K562 (cell line): ENCODE results near the gene SHLD1.

Experiments
- CTCF ChIP-seq, 3 experiments: IDR thresholded peaks in 2 of 3; conservative IDR thresholded peaks in 1 of 3; 2 replicates each; pipeline ENCODE4 v1.5.1; 2011 to 2012; ENCODE audit warnings: low read length in 3 of 3, mild to moderate bottlenecking in 3 of 3, control low read depth in 2 of 3, improper control_type of control experiment in 1 of 3, inconsistent platforms in 1 of 3, low read depth in 1 of 3, mixed read lengths in 1 of 3, moderate library complexity in 1 of 3; ENCODE audit not compliant: insufficient read depth in 2 of 3
- E2F6 ChIP-seq, 2 experiments: IDR thresholded peaks; 2 replicates each; pipeline ENCODE4 v1.6.1; 2011; ENCODE audit warnings: borderline replicate concordance in 1 of 2, control low read depth in 1 of 2, low read depth in 1 of 2, low read length in 1 of 2, mild to moderate bottlenecking in 1 of 2, mixed read lengths in 1 of 2, moderate library complexity in 1 of 2; ENCODE audit not compliant: insufficient read depth in 1 of 2, insufficient read length in 1 of 2, poor library complexity in 1 of 2, severe bottlenecking in 1 of 2; ENCODE audit errors: extremely low read depth in 1 of 2
- FOXJ3 ChIP-seq: sonication (generic); formaldehyde crosslinking; IDR thresholded peaks from 2 replicates; pipeline ENCODE4 v1.4.0; 2020; ENCODE audit warnings: mild to moderate bottlenecking, missing genetic modification reagents
- MAX ChIP-seq: sonication (generic); formaldehyde crosslinking; IDR thresholded peaks from 2 replicates; pipeline ENCODE4 v1.9.0; 2022; ENCODE audit warnings: mild to moderate bottlenecking, missing genetic modification reagents
- MEF2D ChIP-seq: conservative IDR thresholded peaks from 2 replicates; pipeline ENCODE4 v1.6.1; 2016; ENCODE audit warnings: low read depth, missing genetic modification characterization, missing compliant biosample characterization
- POLR2A ChIP-seq: fragments of 450-650 bp; conservative IDR thresholded peaks from 2 replicates; pipeline ENCODE4 v1.6.1; 2016
- RNF2 ChIP-seq: sonication (generic); IDR thresholded peaks from 2 replicates; pipeline ENCODE4 v1.6.1; 2016
- SAFB2 ChIP-seq: fragments of 200-400 bp; formaldehyde crosslinking; IDR thresholded peaks from 2 replicates; pipeline ENCODE4 v1.6.1; 2018; ENCODE audit warnings: borderline replicate concordance, low read length, low read depth, moderate library complexity; ENCODE audit not compliant: severe bottlenecking
- TBP ChIP-seq: optimal IDR thresholded peaks from 2 replicates; pipeline ENCODE3; 2011; ENCODE audit warnings: low read depth, low read length, improper control_type of control experiment
- ZNF12 ChIP-seq: sonication (generic); formaldehyde crosslinking; IDR thresholded peaks from 2 replicates; pipeline ENCODE4 v1.4.0; 2020; ENCODE audit warnings: mild to moderate bottlenecking, missing genetic modification reagents
- TF ChIP-seq, protein P1 (sequence below): fragments of 450-650 bp; IDR thresholded peaks from 2 replicates; pipeline ENCODE4 v1.6.1; 2018; ENCODE audit not compliant: partially characterized antibody
- TF ChIP-seq, protein P2 (sequence below): fragments of 150-350 bp; IDR thresholded peaks from 2 replicates; pipeline ENCODE4 v1.6.1; 2014; ENCODE audit warnings: low read depth, mild to moderate bottlenecking, low read length, borderline replicate concordance

GRCh38 chr20:5735845-5736510, 14.2 kb upstream of the SHLD1 start:
- no peak for TF ChIP-seq POLR2A
- no peak for TF ChIP-seq E2F6 (IDR thresholded peaks at IDR 0.05; ENCODE audit: borderline replicate concordance in 1 of 2, extremely low read depth in 1 of 2, insufficient read depth in 1 of 2, insufficient read length in 1 of 2, low read depth in 1 of 2, low read length in 1 of 2, poor library complexity in 1 of 2, severe bottlenecking in 1 of 2)
- no peak for TF ChIP-seq MAX (CRISPR knock-in tag)
- TF ChIP-seq CTCF (IDR thresholded peaks at IDR 0.05 in 2 of 3, conservative IDR thresholded peaks at IDR 0.05 in 1 of 3; ENCODE audit: insufficient read depth in 2 of 3, low read depth in 1 of 3, low read length in 3 of 3): no peak
- TF ChIP-seq TBP: no peak
- no peak for TF ChIP-seq FOXJ3
- TF ChIP-seq ZNF12 (CRISPR knock-in tag): no peak
- TF ChIP-seq, protein P1, sequence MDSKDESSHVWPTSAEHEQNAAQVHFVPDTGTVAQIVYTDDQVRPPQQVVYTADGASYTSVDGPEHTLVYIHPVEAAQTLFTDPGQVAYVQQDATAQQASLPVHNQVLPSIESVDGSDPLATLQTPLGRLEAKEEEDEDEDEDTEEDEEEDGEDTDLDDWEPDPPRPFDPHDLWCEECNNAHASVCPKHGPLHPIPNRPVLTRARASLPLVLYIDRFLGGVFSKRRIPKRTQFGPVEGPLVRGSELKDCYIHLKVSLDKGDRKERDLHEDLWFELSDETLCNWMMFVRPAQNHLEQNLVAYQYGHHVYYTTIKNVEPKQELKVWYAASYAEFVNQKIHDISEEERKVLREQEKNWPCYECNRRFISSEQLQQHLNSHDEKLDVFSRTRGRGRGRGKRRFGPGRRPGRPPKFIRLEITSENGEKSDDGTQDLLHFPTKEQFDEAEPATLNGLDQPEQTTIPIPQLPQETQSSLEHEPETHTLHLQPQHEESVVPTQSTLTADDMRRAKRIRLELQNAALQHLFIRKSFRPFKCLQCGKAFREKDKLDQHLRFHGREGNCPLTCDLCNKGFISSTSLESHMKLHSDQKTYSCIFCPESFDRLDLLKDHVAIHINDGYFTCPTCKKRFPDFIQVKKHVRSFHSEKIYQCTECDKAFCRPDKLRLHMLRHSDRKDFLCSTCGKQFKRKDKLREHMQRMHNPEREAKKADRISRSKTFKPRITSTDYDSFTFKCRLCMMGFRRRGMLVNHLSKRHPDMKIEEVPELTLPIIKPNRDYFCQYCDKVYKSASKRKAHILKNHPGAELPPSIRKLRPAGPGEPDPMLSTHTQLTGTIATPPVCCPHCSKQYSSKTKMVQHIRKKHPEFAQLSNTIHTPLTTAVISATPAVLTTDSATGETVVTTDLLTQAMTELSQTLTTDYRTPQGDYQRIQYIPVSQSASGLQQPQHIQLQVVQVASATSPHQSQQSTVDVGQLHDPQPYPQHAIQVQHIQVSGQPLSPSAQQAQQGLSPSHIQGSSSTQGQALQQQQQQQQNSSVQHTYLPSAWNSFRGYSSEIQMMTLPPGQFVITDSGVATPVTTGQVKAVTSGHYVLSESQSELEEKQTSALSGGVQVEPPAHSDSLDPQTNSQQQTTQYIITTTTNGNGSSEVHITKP: no peak
- no peak for TF ChIP-seq RNF2
- TF ChIP-seq, protein P2, sequence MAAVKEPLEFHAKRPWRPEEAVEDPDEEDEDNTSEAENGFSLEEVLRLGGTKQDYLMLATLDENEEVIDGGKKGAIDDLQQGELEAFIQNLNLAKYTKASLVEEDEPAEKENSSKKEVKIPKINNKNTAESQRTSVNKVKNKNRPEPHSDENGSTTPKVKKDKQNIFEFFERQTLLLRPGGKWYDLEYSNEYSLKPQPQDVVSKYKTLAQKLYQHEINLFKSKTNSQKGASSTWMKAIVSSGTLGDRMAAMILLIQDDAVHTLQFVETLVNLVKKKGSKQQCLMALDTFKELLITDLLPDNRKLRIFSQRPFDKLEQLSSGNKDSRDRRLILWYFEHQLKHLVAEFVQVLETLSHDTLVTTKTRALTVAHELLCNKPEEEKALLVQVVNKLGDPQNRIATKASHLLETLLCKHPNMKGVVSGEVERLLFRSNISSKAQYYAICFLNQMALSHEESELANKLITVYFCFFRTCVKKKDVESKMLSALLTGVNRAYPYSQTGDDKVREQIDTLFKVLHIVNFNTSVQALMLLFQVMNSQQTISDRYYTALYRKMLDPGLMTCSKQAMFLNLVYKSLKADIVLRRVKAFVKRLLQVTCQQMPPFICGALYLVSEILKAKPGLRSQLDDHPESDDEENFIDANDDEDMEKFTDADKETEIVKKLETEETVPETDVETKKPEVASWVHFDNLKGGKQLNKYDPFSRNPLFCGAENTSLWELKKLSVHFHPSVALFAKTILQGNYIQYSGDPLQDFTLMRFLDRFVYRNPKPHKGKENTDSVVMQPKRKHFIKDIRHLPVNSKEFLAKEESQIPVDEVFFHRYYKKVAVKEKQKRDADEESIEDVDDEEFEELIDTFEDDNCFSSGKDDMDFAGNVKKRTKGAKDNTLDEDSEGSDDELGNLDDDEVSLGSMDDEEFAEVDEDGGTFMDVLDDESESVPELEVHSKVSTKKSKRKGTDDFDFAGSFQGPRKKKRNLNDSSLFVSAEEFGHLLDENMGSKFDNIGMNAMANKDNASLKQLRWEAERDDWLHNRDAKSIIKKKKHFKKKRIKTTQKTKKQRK: no peak
- TF ChIP-seq MEF2D (tag): no peak
- no peak for TF ChIP-seq SAFB2
